ENCODE data around the gene NID1.

NID1 gene

DNA sequence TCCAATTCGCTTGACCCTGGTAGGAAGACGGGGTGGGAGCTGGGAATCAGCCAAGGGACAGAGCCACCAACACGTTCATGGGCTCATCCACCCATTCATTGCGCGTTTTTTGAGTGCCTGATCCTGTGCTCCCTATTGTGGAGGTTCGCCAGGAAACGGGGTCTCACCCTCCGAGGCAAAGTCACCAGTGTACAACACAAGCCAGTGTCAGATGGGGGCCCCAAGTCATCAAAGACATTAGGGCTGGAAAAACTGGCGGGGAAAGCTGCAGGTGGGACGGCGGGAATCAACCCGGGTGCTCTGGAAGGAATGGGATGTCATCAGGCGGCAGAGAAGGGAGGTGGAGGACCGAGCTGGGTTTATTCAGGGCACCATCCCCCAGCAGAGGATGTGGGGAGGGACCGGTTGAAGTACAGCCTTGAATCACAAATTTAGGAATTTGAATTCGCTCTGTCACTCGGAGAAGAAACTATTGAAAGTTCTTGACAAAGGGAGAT, 667 bp upstream of the NID1 start:
- no peak for DNase-seq

DNA sequence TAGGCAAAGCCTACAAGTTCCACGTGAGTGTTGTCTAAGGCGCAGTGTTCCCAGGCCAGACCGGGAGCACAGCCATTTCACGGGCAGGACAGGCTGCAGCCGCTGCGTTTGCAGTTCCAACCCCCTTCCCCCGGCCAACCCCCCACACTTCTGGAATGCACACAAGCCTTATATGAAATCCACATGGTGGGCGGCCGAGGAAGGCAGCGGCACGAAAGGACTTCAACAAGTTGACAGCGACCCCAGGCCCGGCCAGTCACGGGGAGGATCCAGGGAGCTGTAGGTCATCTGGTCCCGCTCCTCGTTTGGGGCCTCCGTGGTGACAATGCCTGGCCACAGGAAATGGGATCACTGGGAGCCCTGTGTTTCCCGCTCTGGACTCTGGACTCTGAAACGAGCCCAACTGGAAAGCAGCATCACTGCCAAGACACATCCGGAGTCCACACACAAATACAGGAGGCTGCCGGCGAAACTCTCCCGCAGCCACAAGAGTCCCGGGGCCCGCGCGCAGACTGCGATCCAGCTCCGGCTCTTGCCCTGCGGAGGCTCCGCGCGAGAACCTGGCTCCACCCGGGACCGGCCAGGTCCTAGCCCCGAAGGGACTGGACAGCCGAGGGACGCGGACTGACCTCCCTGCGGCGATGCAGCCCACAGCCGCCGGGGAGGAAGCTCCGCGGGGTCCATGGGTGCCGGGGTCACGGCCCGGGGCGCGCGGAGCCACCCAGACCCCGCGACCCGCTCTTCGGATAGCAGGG, 794 bp downstream of the NID1 start:
- DNase-seq: no peak

DNA sequence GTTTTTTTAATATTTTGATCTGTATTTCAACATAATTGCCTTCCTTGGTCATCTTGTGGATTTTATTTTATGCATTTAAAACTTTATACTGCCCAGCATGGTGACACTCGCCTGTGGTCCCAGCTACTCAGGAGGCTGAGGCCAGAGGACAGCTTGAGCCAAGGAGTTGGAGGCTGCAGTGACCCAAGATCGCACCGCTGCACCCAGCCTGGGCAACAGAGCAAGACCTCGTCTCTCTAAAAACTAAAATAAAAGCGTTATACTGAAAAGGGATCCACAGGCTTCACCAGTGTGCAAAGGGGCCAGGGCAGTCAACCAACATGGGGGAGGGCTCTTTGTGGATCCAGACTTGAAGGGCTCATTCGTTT, 1.4 kb downstream of the NID1 start:
- no peak for DNase-seq

DNA sequence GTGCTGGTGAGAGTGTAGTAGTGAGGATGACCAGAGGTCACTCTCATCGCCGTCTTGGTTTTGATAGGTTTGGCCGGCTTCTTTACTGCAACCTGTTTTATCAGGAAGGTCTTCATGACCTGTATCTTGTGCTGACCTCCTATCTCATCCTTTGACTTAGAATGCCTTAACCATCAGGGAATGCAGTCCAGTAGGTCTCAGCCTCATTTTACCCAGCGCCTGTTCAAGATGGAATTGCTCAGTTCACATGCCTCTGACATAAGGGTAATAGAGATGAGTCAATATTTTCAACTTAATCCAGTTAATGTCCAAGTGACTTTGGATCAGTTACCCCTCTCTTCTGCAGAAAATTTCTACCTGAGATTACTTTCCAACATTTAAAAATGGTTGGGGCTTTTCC, 4.6 kb downstream of the NID1 start:
- no peak for DNase-seq

DNA sequence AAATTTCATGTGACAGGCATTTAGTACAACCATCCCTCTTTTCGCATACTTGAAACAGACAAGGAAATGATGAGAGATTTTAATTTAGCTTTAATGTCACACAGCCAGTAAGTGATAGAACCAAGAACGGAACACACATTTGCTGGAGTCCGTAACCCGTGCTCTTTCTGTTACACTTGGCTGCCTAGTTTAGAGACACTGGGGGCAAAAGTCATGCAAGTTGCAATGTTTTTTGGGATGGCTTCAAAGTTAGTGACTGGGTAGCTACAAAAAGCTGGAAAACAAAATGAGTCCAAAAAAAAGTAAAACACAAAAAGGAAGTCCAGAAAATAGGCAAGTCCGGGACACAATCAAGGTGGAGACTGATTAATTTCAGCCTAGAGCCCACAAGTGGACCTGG, 5.9 kb downstream of the NID1 start:
- DNase-seq: no peak

DNA sequence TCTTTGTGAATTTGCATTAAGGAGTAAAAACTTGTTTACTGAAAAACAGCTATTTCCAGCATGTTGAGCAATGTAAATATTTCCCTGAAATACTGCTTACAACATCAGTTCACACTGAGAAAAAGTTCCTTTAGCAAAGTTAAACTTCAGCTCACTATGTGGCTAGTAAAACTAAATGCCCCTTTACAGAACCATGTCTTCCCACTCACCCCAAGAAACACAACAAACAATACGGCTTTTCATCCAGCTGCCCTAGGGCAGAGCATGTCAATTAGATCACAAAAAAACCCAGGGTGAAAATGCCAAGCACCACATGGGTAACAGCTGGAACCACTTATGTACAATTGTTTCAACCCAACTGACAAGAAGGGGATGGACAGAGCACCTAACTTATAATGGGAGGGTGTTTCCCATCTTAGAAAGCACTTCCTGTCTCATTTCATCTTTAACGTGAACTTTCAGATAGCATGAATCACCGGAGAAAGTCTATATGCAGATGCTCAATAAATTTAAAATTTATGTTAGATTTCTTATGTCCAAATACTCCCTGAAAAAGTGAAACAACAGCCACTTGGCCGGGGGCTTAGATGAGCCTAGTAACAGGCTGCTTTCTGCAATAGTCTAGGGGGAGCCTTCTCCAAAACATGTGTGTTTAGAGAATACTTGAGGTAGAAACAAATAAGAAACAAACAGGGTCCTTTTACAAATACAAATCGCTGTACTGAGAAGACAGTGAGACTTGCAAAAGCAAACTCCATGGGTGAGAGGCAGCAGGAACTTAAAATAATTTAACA, 6.6 kb downstream of the NID1 start:
- DNase-seq: no peak

DNA sequence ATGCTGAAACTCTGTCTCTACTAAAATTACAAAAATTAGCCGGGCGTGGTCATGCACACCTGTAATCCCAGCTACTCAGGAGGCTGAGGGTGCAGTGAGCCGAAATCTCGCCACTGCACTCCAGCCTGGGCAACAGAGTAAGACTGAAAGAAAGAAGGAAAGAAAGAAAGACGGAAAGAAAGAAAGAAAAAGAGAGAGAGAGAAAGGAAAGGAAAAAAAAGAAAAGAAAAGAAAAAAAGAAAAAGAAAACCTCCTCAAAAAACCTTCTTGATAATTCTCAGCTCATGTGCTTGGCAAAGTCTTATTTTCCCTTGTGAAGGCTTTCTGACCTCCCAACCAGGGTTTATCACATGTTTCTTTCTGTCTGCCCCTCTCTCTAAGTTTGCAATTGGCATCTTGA, 7.3 kb downstream of the NID1 start:
- DNase-seq: no peak

DNA sequence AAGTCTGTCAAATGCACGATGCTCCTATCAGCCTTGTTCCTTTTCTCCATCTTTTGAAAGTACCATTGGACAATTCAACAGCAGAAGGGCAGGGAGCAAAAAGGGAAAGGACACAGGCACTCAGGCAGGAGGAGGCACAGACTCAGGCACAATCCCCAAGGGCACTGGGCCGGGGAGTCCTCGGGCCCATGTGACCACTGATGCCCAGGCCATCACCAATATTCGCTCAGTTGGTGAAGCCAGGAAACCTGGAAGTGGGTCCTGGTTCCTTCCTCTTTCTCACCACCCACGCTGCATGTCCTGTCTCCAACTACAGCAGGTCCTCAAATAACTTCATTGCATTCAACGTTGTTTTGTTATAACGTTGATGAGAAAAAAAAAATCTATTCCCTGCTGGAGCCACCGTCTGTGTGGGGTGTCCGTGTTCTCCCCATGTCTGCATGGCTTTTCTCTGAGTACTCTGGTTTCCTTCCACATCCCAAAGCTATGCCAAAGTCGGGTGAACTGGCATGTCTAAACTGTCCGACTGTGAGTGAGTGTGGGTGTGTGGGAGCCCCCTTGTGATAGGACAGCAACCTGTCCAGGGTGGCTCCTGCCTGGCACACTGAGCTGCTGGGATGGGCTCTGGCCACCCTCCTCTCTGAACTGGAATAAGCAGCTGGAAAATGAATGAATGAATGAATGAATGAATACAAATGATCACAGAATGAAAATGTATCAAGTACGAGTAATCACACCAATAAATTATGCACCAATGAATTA, 12.5 kb downstream of the NID1 start:
- DNase-seq: no peak

DNA sequence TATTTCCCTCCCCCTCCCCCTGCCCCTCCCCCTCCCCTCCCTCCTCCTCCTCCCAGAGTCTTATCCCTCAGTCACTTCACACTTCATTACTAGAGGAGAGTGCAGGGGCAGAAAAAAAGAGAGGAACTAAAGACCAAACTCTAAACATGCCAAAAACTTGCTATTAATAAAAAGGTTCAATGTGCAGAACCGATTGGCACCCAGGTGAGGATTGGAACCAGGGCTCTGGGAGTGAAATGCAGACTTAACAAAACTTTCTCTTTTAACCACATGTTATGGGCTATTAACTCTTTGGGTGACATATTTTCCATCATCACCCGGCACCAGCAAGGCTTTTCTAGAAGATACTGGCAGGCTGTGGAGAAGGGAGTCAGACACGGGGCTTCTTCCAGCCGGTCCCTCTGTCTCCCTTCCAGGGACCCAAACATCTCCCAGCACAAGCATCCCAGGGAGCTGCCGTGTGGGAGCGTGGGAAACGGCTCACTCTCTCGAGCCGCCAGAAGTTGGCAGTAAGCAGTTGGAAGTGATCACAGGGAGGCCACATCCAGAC, 13.6 kb downstream of the NID1 start:
- no peak for DNase-seq

DNA sequence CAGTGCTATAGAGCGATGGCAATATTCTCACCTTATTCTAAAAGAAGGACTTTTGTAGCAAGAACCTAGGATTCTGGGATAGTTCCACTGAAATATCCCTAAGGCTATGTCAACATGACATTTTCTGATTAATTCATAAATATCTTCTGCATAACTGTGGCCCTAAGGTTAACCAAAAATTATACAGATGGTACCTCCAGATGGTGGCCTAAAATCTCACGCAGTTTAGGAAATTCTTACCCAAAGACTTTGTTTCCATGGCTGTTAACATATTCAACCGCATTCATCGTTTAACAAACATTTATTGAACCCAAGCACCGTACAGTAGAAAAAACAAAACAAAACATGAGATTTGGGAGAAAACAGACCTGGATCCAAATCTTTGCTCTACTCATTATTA, 19.1 kb downstream of the NID1 start:
- no peak for DNase-seq

DNA sequence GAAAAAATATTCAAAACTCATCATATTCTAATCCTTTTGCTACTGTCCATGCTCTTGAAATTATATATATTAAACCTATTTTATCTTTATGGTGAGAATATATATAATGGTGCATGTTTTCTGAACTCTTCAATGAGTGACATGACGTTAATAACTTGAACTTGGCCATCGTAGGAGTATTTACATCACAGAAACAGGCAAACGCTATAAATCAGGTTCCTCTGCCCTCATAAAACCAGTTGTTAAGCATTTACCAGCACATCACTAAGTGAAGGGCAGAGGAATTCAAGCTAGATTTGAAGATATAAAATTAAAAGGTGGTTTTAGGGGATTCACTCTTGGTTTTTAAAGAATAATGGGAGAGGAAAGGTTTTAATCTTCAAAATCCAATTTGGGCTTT, 20.5 kb downstream of the NID1 start:
- DNase-seq: no peak

DNA sequence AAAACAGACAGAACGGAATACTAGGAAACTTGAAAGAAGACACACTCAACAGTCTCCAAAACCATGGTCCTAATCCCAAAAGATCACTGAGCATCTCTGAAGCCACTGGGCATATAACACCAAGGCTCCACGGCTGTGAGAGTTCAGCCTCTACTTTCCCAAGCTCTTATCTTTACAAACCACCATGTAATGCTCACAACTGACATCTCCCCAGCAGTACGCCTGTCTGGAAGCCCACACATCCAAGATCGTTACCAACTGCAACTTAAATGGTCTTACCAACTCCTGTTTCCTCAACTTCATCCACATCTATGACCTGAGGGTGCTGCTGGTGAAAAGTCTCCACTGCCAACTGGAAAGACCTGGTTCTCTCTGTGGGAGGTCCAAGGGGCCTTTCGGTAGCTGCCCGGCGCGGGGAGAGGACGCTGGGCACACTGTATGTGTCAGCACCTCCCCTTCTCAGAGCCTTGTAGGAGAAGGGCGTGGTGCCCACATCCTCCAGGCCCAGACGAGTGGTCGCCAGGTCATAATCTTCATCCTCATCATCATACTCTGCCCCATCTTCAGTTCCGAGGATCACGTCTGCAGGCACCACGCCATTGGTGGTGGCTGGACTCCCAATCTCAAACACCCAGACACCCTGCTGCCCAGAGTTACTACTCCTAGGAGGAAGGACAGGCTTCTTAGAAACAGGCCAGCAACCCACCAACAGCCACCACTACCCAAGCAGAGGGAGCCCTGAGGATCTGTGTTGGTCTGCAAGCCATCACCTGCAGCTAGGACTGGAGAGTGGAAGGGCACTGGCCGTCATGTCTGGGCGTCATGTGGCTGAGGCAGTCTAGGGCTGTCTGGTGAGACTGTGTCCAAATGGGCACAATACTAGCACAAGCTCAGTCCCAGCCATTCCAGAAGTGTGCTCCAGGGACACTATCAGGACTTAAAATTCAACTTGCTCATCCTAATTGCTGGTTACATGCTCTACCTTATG, 23.0 kb downstream of the NID1 start:
- no peak for DNase-seq

DNA sequence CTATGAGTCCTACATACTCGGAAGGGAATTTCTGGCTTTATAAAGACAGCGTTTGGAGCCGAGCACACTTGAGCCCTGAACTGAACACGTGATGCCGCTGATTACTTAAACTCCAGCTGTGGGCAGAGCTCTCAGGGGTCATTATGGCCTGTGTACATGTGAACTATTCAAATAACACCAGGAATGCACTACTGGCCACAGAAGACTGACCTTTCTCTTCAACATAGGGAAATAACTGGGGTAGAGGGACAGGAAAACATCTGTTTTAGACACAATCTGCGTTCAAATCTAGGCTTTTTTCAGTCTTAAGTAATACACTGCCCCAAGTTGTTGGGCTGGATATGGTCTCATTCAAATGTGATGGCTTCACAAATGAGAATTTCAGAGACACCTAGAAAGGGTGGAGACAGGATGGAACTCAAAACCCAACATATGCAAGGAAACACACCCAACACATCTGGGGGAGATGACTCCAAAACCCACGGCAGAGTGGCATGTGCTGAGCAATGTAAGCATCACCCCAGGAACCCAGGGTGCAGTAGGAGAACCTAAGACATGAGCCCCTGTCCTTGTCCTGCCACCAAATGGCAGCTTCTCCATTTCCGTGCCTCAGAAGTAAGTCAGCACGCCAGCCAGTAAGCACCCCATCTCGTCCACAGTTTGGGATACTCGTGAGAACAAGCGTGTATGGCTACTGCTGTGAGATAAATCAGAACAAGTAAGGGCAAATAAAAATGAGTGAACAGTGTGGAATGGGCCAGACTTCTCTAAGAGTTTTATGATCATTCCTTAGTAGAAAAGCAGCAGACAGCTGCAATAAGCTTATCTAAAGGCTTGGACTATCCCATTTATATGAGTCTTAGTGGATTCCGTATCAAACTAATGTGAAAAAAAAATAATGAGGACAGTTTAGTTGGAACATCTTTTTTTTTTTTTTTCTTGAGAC, 24.9 kb downstream of the NID1 start:
- no peak for DNase-seq

DNA sequence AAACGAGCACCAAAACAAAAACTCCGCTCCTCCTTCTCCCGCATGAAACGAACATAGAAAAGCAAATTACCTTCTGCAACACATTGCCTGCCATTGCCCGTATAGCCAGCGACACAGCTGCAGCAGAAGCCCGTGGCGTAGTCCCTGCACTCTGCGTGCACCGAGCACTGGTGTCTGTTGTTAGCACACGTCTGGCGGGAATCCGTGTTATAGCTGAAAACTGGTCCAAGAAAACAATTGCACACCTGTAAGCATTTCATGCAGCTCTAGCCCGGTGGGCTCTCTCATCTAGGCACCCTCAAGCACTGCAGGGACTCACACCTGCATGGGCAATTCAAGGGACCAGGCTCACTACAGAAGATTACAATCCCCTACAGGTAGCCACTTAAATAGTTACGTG, 26.9 kb downstream of the NID1 start:
- no peak for DNase-seq

DNA sequence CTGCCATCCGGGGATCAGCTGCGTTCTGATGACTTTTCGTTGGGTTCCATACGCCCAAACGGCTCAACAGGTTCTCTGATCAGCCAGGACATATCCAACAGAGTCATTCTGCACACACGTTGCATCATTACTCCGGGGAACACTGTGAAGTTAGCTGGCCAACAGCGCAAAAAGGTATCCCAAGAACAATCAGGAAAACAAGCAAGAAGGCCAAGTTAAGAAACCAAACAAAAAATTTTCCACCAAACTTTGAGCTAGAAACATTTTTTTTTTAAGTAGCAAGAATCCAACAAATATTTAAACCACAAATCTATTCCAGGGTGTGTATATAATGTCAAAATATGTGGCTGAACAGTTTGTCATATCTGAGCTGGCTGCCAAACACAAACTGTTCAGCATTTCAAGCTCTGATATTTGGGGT, 29.2 kb downstream of the NID1 start:
- no peak for DNase-seq

DNA sequence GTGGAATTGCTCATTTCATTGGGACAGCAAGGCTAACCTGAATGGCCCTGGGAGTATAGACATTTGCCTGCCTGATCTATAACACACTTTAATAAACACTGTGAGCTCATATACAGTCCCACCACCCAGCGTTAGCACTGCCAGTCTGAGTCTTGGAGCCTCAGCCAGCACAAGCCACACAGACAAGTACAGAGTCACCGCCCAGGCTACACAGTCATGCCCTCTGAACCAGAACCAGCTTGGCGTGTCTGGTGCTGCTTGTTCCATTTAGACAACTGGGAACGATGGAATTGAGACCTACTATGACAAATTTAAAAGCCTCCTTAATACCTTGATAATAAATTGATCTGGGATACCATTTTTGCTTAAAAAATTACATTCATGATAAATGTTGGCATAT, 31.6 kb downstream of the NID1 start:
- no peak for DNase-seq

DNA sequence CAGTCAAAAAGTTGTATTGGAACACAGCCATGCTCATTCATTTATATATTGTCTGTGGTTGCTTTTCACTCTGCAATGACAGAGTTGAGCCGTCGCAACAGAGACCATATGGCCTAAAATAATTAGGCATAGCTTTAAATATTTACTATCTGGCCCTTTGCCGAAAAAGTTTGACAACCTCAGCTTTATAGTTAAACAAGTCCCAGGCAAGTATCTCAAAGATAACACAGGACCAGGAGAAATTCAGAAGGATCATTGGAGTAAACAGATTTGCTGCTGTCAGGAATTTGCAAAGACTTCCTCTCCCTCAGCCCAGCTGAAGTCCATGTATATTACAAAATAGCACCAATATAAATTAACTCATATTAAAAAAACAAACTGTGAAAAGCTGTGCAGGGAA, 34.4 kb downstream of the NID1 start:
- no peak for DNase-seq

DNA sequence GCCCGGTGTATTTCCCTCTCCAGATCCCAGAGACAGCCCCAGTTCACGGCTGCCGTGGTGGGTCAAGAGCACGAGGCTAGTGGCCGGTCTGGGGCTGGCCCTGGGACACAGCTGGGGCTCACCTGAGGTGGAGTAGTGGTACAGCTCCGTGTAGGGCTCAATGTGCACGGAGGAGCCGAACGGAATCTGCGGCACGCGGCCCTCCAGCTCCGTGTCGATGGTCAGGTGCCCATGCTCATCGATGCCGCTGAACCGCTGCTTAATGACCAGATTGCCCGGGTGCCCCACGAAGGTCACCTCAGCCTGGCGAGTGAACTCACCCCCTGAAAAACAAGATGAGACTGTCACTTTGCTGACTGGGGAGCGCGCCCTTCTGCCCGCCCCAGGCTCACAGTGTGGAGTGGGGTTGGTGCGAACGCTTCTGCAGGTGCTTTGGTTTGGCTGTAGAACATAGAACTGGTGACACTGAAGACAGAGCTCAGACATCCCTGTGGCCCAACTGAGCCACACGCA, 35.4 kb downstream of the NID1 start:
- DNase-seq: no peak

DNA sequence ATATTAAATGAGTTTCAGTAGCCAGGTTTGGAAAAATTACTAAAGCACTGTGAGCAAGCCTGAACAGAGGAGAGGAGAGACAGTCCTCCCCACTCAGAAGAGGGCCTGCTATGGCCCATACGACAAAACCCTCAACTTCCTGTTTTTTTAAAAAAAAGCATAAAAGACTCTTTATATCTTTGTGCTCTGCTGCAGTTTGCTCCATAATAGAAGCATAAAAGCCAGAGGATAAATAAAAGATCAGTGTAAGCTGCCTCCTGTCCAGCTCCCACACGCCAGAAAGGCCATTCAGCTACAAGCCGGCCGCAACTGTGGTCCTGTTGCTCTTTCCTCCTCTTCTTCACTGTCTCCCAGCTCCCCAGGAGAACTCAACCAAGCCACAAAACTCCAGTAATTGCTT, 37.8 kb downstream of the NID1 start:
- no peak for DNase-seq

DNA sequence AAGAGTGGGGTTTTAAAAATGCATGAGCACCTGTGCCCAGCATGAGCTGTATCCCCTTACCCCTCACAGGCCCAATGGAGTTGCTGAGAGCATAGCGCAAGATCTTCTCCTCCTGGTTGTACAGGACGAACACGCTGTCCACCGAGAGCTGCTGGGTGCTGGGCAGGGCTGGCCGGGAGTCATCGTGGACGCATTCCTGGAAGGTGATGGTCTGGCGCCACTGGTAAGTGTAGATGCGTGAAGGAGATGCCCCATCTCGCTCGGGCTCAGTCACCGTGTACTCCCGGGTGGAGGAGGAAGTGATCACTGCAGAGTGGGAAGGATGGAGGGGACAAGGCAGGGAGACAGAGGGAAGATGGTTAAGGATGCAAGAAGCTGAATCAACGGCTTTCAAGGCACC, 39.1 kb downstream of the NID1 start:
- no peak for DNase-seq

DNA sequence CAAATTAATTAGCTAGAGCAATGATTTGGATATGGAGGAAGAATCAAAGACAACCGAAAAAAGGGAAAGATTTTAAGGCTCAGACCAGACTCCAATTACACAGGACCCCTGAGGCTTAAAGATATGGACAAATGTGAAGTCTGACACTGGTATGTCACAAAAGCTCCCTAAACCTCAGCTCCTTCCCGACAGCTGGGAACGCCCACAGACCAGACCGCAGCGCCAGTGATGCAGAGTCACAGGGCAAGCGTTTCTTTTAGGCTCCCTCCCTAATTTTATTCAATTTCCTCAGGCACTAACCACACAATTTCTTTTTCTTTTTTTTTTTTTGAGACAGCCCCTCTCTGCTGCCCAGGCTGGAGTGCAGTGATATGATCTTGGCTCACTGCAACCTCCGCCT, 40.2 kb downstream of the NID1 start:
- no peak for DNase-seq
